ENCODE data around the gene CDHR3.
"Not testable (repeated sequence)": the region's sequence is repeated elsewhere in the genome, so short reads cannot be mapped to it uniquely, and the experiment has no call there.

The CDHR3 gene

GRCh38 chr7:105963038-105963667 is at the start of gene CDHR3:
CDHR3 (plus strand) TSS chr7:105963264; CDS start chr7:105963319, 55 bp downstream.
- peak; percentile 91 for FAIRE-seq

- FAIRE-seq, result no peak
Observed at GRCh38 chr7:105913947-105914346, 49.1 kb upstream of the CDHR3 start.

- FAIRE-seq, result no peak
Observed at GRCh38 chr7:105916603-105917002, 46.5 kb upstream of the CDHR3 start.

- no peak for FAIRE-seq
Observed at GRCh38 chr7:105917659-105918058, 45.4 kb upstream of the CDHR3 start.

- no peak for FAIRE-seq
Observed at GRCh38 chr7:105920766-105921165, 42.3 kb upstream of the CDHR3 start.

- FAIRE-seq, result no peak
Observed at GRCh38 chr7:105924945-105925344, 38.1 kb upstream of the CDHR3 start.

GRCh38 chr7:105926131-105926530 is 36.9 kb upstream of the CDHR3 start:
- no peak for FAIRE-seq

- FAIRE-seq, result no peak
Observed at GRCh38 chr7:105931179-105931578, 31.9 kb upstream of the CDHR3 start.

GRCh38 chr7:105932835-105933477 is 30.1 kb upstream of the CDHR3 start:
- no peak for FAIRE-seq

GRCh38 chr7:105934572-105935185 is 28.4 kb upstream of the CDHR3 start:
- FAIRE-seq, result no peak

- FAIRE-seq, result no peak
Observed at GRCh38 chr7:105935250-105935649, 27.8 kb upstream of the CDHR3 start.

GRCh38 chr7:105937411-105937810 is 25.7 kb upstream of the CDHR3 start:
- FAIRE-seq, result no peak

- FAIRE-seq, result peak; percentile 58
Observed at GRCh38 chr7:105940109-105940508, 23.0 kb upstream of the CDHR3 start.

- FAIRE-seq, result no peak
Observed at GRCh38 chr7:105941596-105941995, 21.5 kb upstream of the CDHR3 start.

GRCh38 chr7:105943486-105943885 is 19.6 kb upstream of the CDHR3 start:
- no peak for FAIRE-seq

- FAIRE-seq, result no peak
Observed at GRCh38 chr7:105945848-105946247, 17.2 kb upstream of the CDHR3 start.

- FAIRE-seq, result no peak
Observed at GRCh38 chr7:105951597-105951996, 11.5 kb upstream of the CDHR3 start.

- FAIRE-seq, result no peak
Observed at GRCh38 chr7:105952917-105953595, 10.0 kb upstream of the CDHR3 start.

- no peak for FAIRE-seq
Observed at GRCh38 chr7:105954711-105955110, 8.4 kb upstream of the CDHR3 start.

GRCh38 chr7:105955651-105956466 is 7.2 kb upstream of the CDHR3 start:
- not testable (repeated sequence) for FAIRE-seq

GRCh38 chr7:105958012-105958411 is 5.1 kb upstream of the CDHR3 start:
- no peak for FAIRE-seq

- no peak for FAIRE-seq
Observed at GRCh38 chr7:105962353-105962752, 711 bp upstream of the CDHR3 start.

GRCh38 chr7:105971845-105972244 is 8.8 kb downstream of the CDHR3 start:
- no peak for FAIRE-seq
